ENCODE results near the gene LRRC8E. TPM values are rescaled to one million over a fixed set of nuclear protein-coding genes. Genes with fewer than 3 reads are reported as not detected.

The LRRC8E gene
- polyA plus RNA-seq, 1 donor (not counting 4 experiments of a cell fraction or from before 2014, with no cell fraction given), result 13.5 TPM

DNA sequence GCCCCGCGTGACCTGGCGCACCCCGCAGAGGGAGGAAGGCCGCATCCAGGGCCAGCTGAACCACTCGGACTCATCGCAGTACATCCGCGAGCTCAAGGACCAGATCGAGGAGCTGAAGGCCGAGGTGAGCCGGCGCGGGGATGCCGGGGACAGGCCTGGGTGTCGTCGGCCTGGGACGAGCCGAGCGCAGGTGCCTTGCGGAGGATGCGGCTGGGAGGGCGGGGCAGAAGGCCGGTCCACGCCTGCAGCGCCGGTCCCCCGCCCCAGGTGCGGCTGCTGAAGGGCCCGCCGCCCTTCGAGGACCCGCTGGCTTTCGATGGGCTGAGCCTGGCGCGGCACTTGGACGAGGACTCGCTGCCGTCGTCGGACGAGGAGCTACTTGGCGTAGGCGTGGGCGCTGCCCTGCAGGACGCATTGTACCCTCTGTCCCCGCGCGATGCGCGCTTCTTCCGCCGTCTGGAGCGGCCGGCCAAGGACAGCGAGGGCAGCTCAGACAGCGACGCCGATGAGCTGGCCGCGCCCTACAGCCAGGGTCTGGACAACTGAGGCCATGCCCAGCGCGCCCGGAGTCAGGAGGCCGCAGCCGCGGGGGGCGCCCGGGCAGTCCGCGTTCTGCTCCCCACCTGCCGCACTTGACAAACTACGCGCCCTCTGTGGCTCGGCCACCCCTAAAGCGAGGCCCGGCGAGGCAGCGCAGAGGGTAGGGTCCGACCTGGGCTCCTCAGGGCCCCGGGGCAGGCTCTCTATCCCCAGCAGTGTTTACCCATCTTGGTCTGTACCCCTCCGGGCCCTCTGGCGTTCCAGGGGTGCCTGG lies 24.9 kb upstream of the LRRC8E start:
- H3K4me1 ChIP-seq (ENCODE audit: control insufficient read depth, extremely low read depth, insufficient read depth, low read length), result peaks cover 12% of the 10 kb centered on the region
- H2AFZ ChIP-seq (ENCODE audit: control insufficient read depth, low read length), result no peak overlapping the region
- H3K4me2 ChIP-seq (ENCODE audit: control insufficient read depth, extremely low read depth, insufficient read depth, low read depth, low read length), result no peak overlapping the region
- no peak for TF ChIP-seq EZH2 (IDR thresholded peaks at IDR 0.05; ENCODE audit: low read length)
- TF ChIP-seq, protein P1, sequence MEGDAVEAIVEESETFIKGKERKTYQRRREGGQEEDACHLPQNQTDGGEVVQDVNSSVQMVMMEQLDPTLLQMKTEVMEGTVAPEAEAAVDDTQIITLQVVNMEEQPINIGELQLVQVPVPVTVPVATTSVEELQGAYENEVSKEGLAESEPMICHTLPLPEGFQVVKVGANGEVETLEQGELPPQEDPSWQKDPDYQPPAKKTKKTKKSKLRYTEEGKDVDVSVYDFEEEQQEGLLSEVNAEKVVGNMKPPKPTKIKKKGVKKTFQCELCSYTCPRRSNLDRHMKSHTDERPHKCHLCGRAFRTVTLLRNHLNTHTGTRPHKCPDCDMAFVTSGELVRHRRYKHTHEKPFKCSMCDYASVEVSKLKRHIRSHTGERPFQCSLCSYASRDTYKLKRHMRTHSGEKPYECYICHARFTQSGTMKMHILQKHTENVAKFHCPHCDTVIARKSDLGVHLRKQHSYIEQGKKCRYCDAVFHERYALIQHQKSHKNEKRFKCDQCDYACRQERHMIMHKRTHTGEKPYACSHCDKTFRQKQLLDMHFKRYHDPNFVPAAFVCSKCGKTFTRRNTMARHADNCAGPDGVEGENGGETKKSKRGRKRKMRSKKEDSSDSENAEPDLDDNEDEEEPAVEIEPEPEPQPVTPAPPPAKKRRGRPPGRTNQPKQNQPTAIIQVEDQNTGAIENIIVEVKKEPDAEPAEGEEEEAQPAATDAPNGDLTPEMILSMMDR (optimal IDR thresholded peaks at IDR 0.05 in 1 of 3, IDR thresholded peaks at IDR 0.05 in 1 of 3, conservative IDR thresholded peaks at IDR 0.05 in 1 of 3; ENCODE audit: extremely low read depth in 1 of 3, insufficient read depth in 2 of 3, low read length in 3 of 3), result no peak
- H3K4me3 ChIP-seq (ENCODE audit: control insufficient read depth in 2 of 3, extremely low read depth in 1 of 3, insufficient read depth in 2 of 3, low read depth in 1 of 3, low read length in 3 of 3), result no peak overlapping the region
- H3K27me3 ChIP-seq (ENCODE audit: control insufficient read depth, extremely low read depth, insufficient read depth, low read length), result no peaks in the 10 kb centered on the region
- no peaks in the 10 kb centered on the region for H4K20me1 ChIP-seq (ENCODE audit: control insufficient read depth, extremely low read depth, insufficient read depth, low read length)
- dilution Hi-C loops (cut with MboI; ENCODE audit: extremely low pct_ligation_motif_present, low sequenced_read_pairs), result no loop called here
- no peak for DNase-seq (ENCODE audit: low read depth, low spot score)
- no peak for FAIRE-seq
- no peak overlapping the region for H3K27ac ChIP-seq (ENCODE audit: control insufficient read depth, insufficient read depth, low read length)
- no peak overlapping the region for H3K9ac ChIP-seq (ENCODE audit: control insufficient read depth, extremely low read depth, insufficient read depth, low read length)
- no peaks in the 10 kb centered on the region for H3K79me2 ChIP-seq (ENCODE audit: control insufficient read depth, insufficient read depth, low read length)
- peaks cover 0 to 8% of the 10 kb centered on the region in 2 experiments for H3K36me3 ChIP-seq (ENCODE audit: control insufficient read depth in 2 of 2, extremely low read depth in 1 of 2, insufficient read depth in 2 of 2, low read length in 2 of 2)
- H3K9me3 ChIP-seq (ENCODE audit: control insufficient read depth, low read depth, low read length), result no peaks in the 10 kb centered on the region
- no peaks in the 10 kb centered on the region for H3K9me1 ChIP-seq (ENCODE audit: control insufficient read depth, extremely low read depth, insufficient read depth, low read length)

DNA sequence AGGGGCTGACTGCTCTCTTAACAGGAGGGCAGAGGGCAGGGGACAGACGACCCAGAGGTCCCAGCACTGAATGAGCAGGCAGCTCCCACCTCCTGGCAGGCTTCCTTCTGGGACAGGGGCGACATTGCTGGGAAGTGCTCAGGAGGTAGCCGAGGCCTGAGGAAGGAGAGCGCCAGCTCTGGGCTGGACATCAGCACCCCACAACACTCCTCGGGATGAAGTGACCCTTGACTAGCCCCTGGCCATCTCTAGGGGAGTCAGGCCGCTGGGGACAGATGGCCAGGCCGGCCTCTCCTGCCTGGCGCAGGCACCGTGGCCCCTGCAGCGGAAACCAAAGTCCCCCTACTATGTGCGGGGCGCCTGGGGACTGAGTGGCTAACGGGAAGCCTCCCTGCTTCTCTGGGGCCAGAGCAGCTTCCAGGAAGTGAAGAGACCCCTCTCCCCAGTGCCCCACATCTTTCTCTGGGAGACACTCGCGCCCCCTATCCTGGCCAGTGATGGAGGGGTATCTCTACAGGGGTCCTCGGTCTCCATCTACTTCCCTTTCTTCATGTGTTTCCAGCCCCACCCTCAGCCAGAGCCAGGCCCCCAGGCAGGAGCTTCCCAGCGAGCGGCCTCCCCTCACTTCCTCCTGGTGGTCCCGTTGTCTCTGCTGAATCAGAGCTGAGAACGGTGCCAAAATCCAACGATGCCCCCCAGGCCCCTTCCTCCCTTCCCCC lies 24.2 kb upstream of the LRRC8E start:
- no peak for FAIRE-seq
- TF ChIP-seq, protein P1 (optimal IDR thresholded peaks at IDR 0.05 in 1 of 3, IDR thresholded peaks at IDR 0.05 in 1 of 3, conservative IDR thresholded peaks at IDR 0.05 in 1 of 3; ENCODE audit: extremely low read depth in 1 of 3, insufficient read depth in 2 of 3, low read length in 3 of 3), result no peak
- TF ChIP-seq EZH2 (IDR thresholded peaks at IDR 0.05; ENCODE audit: low read length), result no peak
- Histone ChIP-seq H3K27me3 (ENCODE audit: control insufficient read depth, extremely low read depth, insufficient read depth, low read length) (no peaks in the 10 kb centered on the region), H3K9ac (ENCODE audit: control insufficient read depth, extremely low read depth, insufficient read depth, low read length) (no peak overlapping the region), H3K9me3 (ENCODE audit: control insufficient read depth, low read depth, low read length) (no peaks in the 10 kb centered on the region), H2AFZ (ENCODE audit: control insufficient read depth, low read length) (no peak overlapping the region), H3K4me2 (ENCODE audit: control insufficient read depth, extremely low read depth, insufficient read depth, low read depth, low read length) (no peak overlapping the region), H3K36me3 (ENCODE audit: control insufficient read depth in 2 of 2, extremely low read depth in 1 of 2, insufficient read depth in 2 of 2, low read length in 2 of 2) (peaks cover 0 to 8% of the 10 kb centered on the region in 2 experiments), H3K4me3 (ENCODE audit: control insufficient read depth in 2 of 3, extremely low read depth in 1 of 3, insufficient read depth in 2 of 3, low read depth in 1 of 3, low read length in 3 of 3) (no peak overlapping the region), H3K4me1 (ENCODE audit: control insufficient read depth, extremely low read depth, insufficient read depth, low read length) (peaks cover 15% of the 10 kb centered on the region), H3K9me1 (ENCODE audit: control insufficient read depth, extremely low read depth, insufficient read depth, low read length) (no peaks in the 10 kb centered on the region), H3K27ac (ENCODE audit: control insufficient read depth, insufficient read depth, low read length) (no peak overlapping the region), H3K79me2 (ENCODE audit: control insufficient read depth, insufficient read depth, low read length) (no peaks in the 10 kb centered on the region), H4K20me1 (ENCODE audit: control insufficient read depth, extremely low read depth, insufficient read depth, low read length) (no peaks in the 10 kb centered on the region)
- dilution Hi-C loops (cut with MboI; ENCODE audit: extremely low pct_ligation_motif_present, low sequenced_read_pairs), result no loop called here
- no peak for DNase-seq (ENCODE audit: low read depth, low spot score)

All from keratinocyte (primary cell).